OCI-LY7 (cell line): ENCODE results near the gene ZNF486.

Experiments
- EZH2phosphoT487 ChIP-seq: fragments of 200-600 bp; sonication (generic); IDR thresholded peaks from 2 replicates; pipeline ENCODE4 v1.6.1; 2018; ENCODE audit warnings: low read depth, borderline replicate concordance, mild to moderate bottlenecking, mixed run types, antibody characterized with exemption, low read length, moderate library complexity, mixed read lengths
- TF ChIP-seq, protein P1 (sequence below): fragments of 200-600 bp; sonication (generic); conservative IDR thresholded peaks from 2 replicates; pipeline ENCODE4 v1.5.1; 2014; ENCODE audit warnings: mild to moderate bottlenecking, antibody characterized with exemption, low read length, moderate library complexity, mixed read lengths

- TF ChIP-seq, protein P1, sequence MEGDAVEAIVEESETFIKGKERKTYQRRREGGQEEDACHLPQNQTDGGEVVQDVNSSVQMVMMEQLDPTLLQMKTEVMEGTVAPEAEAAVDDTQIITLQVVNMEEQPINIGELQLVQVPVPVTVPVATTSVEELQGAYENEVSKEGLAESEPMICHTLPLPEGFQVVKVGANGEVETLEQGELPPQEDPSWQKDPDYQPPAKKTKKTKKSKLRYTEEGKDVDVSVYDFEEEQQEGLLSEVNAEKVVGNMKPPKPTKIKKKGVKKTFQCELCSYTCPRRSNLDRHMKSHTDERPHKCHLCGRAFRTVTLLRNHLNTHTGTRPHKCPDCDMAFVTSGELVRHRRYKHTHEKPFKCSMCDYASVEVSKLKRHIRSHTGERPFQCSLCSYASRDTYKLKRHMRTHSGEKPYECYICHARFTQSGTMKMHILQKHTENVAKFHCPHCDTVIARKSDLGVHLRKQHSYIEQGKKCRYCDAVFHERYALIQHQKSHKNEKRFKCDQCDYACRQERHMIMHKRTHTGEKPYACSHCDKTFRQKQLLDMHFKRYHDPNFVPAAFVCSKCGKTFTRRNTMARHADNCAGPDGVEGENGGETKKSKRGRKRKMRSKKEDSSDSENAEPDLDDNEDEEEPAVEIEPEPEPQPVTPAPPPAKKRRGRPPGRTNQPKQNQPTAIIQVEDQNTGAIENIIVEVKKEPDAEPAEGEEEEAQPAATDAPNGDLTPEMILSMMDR = no peak
- TF ChIP-seq EZH2phosphoT487 = no peak
Measured at GRCh38 chr19:20165971-20166592, 932 bp upstream of the ZNF486 start.
